Heart right ventricle (tissue), 16 donors: Measurements from ENCODE around the gene TTC21A. TPM values are rescaled to one million over a fixed set of nuclear protein-coding genes. Genes with fewer than 3 reads are reported as not detected.

Experiments
- ATAC-seq, 8 donors: fragments of 200-7000 bp; cut with Tn5 transposase; one replicate each; pipeline ENCODE4 v1.9.1; 2020; ENCODE audit warnings: mild to moderate bottlenecking in 8 of 8, moderate library complexity in 8 of 8, moderate number of reproducible peaks in 1 of 8
- DNase-seq, 2 donors: peaks; one replicate each; pipeline ENCODE4 v3.0.0-alpha.2; 2020
- H3K27ac ChIP-seq, 10 donors: fragments of 200-600 bp; sonication (generic) in 2 of 10; one replicate each; pipeline versions ENCODE4 v1.5.0 to v1.8.0; 2020 to 2022; ENCODE audit warnings: mild to moderate bottlenecking in 3 of 10
- H3K27me3 ChIP-seq, 7 donors: fragments of 200-600 bp; one replicate each; pipeline ENCODE4 v1.8.0; 2021 to 2022; ENCODE audit warnings: mild to moderate bottlenecking in 2 of 7
- H3K36me3 ChIP-seq, 9 donors: fragments of 200-600 bp; sonication (generic) in 1 of 9; one replicate each; pipeline versions ENCODE4 v1.5.0 to v1.8.0; 2020 to 2022; ENCODE audit warnings: mild to moderate bottlenecking in 2 of 9
- H3K4me1 ChIP-seq, 9 donors: fragments of 200-600 bp; sonication (generic) in 1 of 9; one replicate each; pipeline versions ENCODE4 v1.5.0 to v1.8.0; 2020 to 2022; ENCODE audit warnings: mild to moderate bottlenecking in 4 of 9
- H3K4me3 ChIP-seq, 10 donors: fragments of 200-600 bp; sonication (generic) in 2 of 10; one replicate each; pipeline versions ENCODE4 v1.5.0 to v1.8.0; 2020 to 2022; ENCODE audit warnings: mild to moderate bottlenecking in 7 of 10, moderate library complexity in 2 of 10
- H3K9me3 ChIP-seq, 11 donors: fragments of 200-600 bp in 10 of 11; sonication (generic) in 2 of 11; one replicate each; pipeline versions ENCODE4 v1.5.0 to v1.8.0; 2013 to 2022; ENCODE audit warnings: mild to moderate bottlenecking in 2 of 11, control low read depth in 1 of 11, moderate library complexity in 1 of 11
- WGBS, 2 donors: extraction: QIAGEN DNeasy Blood & Tissue Kit; methylation state at CpG; one replicate each; pipeline ENCODE4 v1.1.7; 2013; ENCODE audit warnings: inconsistent platforms in 1 of 2; 5-methylcytosine and 5-hydroxymethylcytosine counted together
- intact Hi-C, 10 donors: fragments of 100-400 bp; cut with DNase I; formaldehyde crosslinking; loops; one replicate each; pipeline versions ENCODE4 v1.11.1 to v1.14.2; 2022
- polyA plus RNA-seq, 2 donors: library from polyadenylated mRNA; stranded (reverse); fragments of 200-250 nt; gene quantifications; one replicate each; pipeline ENCODE4 v1.2.3, GENCODE V29; 2013
- total RNA-seq, 10 donors: library from RNA; stranded (reverse); fragmentation: NEBNext Ultra II Directional in 3 of 10; extraction: Animal tissue kit (Norgen Biotek cat#: 25700) in 3 of 10; gene quantifications; one replicate each; pipeline versions ENCODE4 v1.2.1 to v1.2.4, GENCODE V29; 2021 to 2023
- TF ChIP-seq, protein P1 (sequence below), 9 donors: fragments of 200-600 bp; sonication (generic) in 2 of 9; IDR thresholded peaks; one replicate each; pipeline versions ENCODE4 v1.5.0 to v1.8.0; 2021 to 2022; ENCODE audit warnings: antibody characterized with exemption in 9 of 9, mild to moderate bottlenecking in 5 of 9, moderate library complexity in 1 of 9
- donor health status: Arrhythmogenic right ventricular cardiomyopathy.
- donor health status: ischemic (EF 13 %, LVEDD 7.1; RV severe dilation, severe dysfunction).
- donor health status: healthy with polysubstance abuse.
- donor health status: DM: no; HTN: yes; CAD: no.
- donor health status: DM: no; HTN: no; CAD: no.
- donor health status: ischemic (EF 25% LVEDD 6.9; RV normal size, moderate dysfunction).
- donor health status: ischemic (EF 25% LVEDD 5.7; RV mildly dilated, moderate dysfunction).
- donor health status: healthy.
- donor health status: DM: yes; HTN: yes; CAD: no.
- donor health status: Ischemic cardiomyopathy.
- donor health status: ischemic (EF 35%, LVEDD 5.7; RV mildly dilated, moderate dysfunction).
- donor health status: nonischemic (EF 11% LVEDD 7.7; RV severe dilation, severe dysfunction).
- donor health status: DM: yes; HTN: yes; CAD: no.
- donor health status: PGD.
- donor health status: ischemic (EF 29% LVEDD 5.4; RV normal size, mild dysfunction).
- donor health status: nonischemic (EF 23%, LVEDD 6.1; RV moderate dilation, normal function).

TTC21A gene
- total and polyA plus RNA-seq, 12 donors: 0.80 to 7.5 (median 1.5) TPM

DNA sequence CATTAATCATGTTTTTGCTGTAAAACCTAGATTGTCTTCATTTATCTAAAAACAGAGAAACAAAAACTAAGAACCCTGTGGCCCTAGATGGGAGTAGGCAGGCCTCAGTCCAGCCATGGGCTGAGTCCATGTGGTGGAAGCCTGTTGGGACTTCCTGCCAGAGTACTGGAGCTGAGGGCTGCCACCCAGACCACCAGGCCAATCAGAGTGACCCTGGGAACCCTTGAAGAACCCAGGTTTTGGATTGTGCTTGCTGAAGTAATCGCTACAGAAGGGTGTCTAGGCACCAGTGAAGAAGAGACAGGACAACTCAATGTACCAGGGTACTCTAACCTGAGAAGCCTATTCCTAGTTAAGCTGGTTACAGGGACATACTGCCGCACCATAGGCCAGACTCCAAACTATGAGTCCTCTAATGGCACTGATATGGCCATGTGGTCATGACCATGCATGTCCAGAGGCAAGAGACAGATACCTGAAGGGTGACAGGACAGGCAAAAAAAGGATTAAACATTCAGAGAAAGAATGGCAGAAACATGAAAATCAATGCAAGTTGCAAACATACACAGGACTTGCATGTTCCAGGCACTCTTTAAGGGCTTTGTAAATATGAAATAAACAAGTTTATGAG, 33.0 kb downstream of the TTC21A start:
- peaks cover 0 to 74% (median 32%) of the 10 kb centered on the region in 9 donors for H3K36me3 ChIP-seq
- no peak for ATAC-seq
- peaks cover 33 to 78% (median 56%) of the 10 kb centered on the region in 9 donors for H3K4me1 ChIP-seq
- no peaks in the 10 kb centered on the region for H3K27me3 ChIP-seq
- DNase-seq: no peak
- no peaks in the 10 kb centered on the region for H3K9me3 ChIP-seq
- peak overlapping the region in 5 of 10 donors; percentile 30 to 65 (median 48) for H3K27ac ChIP-seq
- 92 to 94% methylated on average over 2 of the region's 2 CpGs for WGBS, 2 donors
- intact Hi-C loops: loop anchor here in 2 of 10 donors (5.0 to 10.0 kb wide), 2 partner anchors 42 to 244 kb away; partner anchors contain the start of gene SLC25A38 (in 1 of the 2)
- H3K4me3 ChIP-seq: no peak overlapping the region
- TF ChIP-seq, protein P1, sequence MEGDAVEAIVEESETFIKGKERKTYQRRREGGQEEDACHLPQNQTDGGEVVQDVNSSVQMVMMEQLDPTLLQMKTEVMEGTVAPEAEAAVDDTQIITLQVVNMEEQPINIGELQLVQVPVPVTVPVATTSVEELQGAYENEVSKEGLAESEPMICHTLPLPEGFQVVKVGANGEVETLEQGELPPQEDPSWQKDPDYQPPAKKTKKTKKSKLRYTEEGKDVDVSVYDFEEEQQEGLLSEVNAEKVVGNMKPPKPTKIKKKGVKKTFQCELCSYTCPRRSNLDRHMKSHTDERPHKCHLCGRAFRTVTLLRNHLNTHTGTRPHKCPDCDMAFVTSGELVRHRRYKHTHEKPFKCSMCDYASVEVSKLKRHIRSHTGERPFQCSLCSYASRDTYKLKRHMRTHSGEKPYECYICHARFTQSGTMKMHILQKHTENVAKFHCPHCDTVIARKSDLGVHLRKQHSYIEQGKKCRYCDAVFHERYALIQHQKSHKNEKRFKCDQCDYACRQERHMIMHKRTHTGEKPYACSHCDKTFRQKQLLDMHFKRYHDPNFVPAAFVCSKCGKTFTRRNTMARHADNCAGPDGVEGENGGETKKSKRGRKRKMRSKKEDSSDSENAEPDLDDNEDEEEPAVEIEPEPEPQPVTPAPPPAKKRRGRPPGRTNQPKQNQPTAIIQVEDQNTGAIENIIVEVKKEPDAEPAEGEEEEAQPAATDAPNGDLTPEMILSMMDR (IDR thresholded peaks at IDR 0.05): no peak

DNA sequence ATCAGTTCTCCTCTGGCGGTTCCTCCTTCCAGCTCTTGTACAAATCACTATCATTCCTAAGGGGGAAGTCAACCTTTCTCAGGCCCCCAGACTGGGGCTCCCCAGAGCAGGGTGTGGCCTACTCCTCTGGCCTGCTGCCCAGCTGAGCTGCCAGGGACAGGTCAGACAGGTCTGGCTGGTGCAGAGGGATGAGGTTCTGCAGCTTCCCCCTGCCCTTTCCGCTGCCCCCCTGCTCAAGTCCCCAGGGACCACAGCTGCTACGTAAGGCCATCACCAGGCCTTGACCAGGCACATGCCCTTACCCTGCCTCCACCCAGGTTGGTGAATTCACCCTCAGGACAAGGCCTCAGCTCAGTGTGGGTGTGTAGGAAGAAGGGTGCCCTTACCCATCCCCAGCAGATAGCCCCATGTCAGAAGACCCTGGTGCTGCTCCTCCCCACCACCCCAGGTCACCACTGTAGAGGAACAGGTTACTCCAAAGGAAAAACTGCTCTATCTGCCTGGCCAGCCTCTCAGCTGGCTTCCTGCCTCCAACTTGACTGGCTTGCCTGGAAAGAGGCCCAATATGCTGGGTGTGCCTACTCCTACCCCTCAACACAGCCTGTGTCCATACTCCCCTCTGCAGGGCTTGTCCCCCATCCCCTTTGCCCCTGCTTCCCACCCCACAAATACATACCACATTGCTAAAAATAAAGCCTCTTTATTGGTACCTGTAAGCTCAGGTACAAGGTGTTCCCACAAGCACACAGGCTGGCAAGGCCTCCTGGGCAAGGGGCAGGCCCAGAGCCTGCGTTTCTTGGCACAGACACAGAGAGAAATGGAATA, 33.9 kb downstream of the TTC21A start:
- Histone ChIP-seq H3K4me1 (peaks cover 37 to 78% (median 58%) of the 10 kb centered on the region in 9 donors), H3K36me3 (peaks cover 0 to 83% (median 41%) of the 10 kb centered on the region in 9 donors), H3K4me3 (no peak overlapping the region), H3K27me3 (no peaks in the 10 kb centered on the region), H3K27ac (peak overlapping the region in 8 of 10 donors; percentile 4 to 65 (median 47)), H3K9me3 (no peaks in the 10 kb centered on the region)
- 33 to 38% methylated on average over 4 of the region's 4 CpGs for WGBS, 2 donors
- ATAC-seq: peak; percentile 17 to 61 (median 50)
- TF ChIP-seq, protein P1 (IDR thresholded peaks at IDR 0.05): no peak
- DNase-seq: peak; percentile 60 to 67
- intact Hi-C loops: loop anchor here in 2 of 10 donors (5.0 to 10.0 kb wide), 2 partner anchors 41 to 243 kb away; partner anchors contain the start of gene SLC25A38 (in 1 of the 2)

DNA sequence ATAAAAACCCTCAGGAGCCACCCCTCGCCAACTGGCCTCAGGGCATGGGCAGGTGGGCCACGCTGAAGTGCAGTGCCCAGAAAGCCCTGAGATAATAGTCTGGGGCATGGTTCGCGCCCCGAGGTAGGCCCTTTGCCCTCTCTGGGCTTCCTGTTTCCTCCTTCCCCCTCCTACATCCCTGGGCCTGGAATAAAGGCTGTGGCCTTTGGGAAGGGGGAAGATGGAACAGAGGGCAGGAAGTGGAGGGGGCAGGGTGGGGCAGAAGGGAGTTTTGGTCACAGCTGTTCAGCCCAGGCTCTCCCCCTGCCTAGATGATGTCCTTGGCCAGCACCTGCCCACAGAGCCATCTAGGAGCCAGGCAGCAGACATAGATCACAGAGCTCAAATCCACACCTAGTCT, 34.6 kb downstream of the TTC21A start:
- Histone ChIP-seq H3K27me3 (no peaks in the 10 kb centered on the region), H3K4me3 (no peak overlapping the region), H3K4me1 (peaks cover 42 to 79% (median 62%) of the 10 kb centered on the region in 9 donors), H3K9me3 (no peaks in the 10 kb centered on the region), H3K36me3 (peaks cover 0 to 85% (median 41%) of the 10 kb centered on the region in 9 donors), H3K27ac (peak overlapping the region in 8 of 10 donors; percentile 23 to 65 (median 47))
- DNase-seq: no peak
- peak in 5 of 8 donors; percentile 5 to 24 (median 10) for ATAC-seq
- 46 to 74% methylated on average over 5 of the region's 5 CpGs for whole genome bisulfite sequencing, 2 donors
- intact Hi-C loops: loop anchor here in 2 of 10 donors (5.0 to 10.0 kb wide), 2 partner anchors 40 to 243 kb away; partner anchors contain the start of gene SLC25A38 (in 1 of the 2)
- TF ChIP-seq, protein P1 (IDR thresholded peaks at IDR 0.05): no peak
